HCT116 (cell line): ENCODE measurements around the gene ST7.

ENCODE experiments used
- ELF1 ChIP-seq: IDR thresholded peaks from 2 replicates; pipeline ENCODE4 v1.6.1; 2012; ENCODE audit warnings: low read depth, borderline replicate concordance
- EZH2 ChIP-seq: fragments of 200-600 bp; sonication (generic); IDR thresholded peaks from 2 replicates; pipeline ENCODE4 v1.6.1; 2017; ENCODE audit warnings: antibody characterized with exemption, mixed run types
- EZH2phosphoT487 ChIP-seq: fragments of 200-600 bp; IDR thresholded peaks from 2 replicates; pipeline ENCODE4 v1.6.1; 2018; ENCODE audit warnings: antibody characterized with exemption, borderline replicate concordance
- POLR2A ChIP-seq: IDR thresholded peaks from 2 replicates; pipeline ENCODE4 v1.7.0; 2011; ENCODE audit warnings: borderline replicate concordance; ENCODE audit not compliant: insufficient read depth, insufficient read length; ENCODE audit errors: extremely low read depth
- POLR2AphosphoS5 ChIP-seq: IDR thresholded peaks from 2 replicates; pipeline ENCODE4 v1.6.1; 2011; ENCODE audit warnings: mild to moderate bottlenecking, low read depth, low read length, moderate library complexity
- RAD21 ChIP-seq: IDR thresholded peaks from 2 replicates; pipeline ENCODE4 v1.6.1; 2012; ENCODE audit warnings: low read depth, mild to moderate bottlenecking
- TF ChIP-seq, protein P1 (sequence below): IDR thresholded peaks from 2 replicates; pipeline ENCODE4 v1.6.1; 2012; ENCODE audit warnings: low read depth
- TF ChIP-seq, protein P2 (sequence below), 3 experiments: fragments of 200-600 bp in 1 of 3; sonication (generic) in 1 of 3; IDR thresholded peaks in 2 of 3; conservative IDR thresholded peaks in 1 of 3; 2 replicates each; pipeline ENCODE4 v1.5.1; 2012 to 2017; ENCODE audit warnings: low read depth in 2 of 3, low read length in 2 of 3, antibody characterized with exemption in 1 of 3, borderline replicate concordance in 1 of 3, control low read depth in 1 of 3, mild to moderate bottlenecking in 1 of 3, mixed read lengths in 1 of 3, mixed run types in 1 of 3, moderate library complexity in 1 of 3; ENCODE audit not compliant: insufficient read depth in 1 of 3
- TF ChIP-seq, protein P3 (sequence below): IDR thresholded peaks from 2 replicates; pipeline ENCODE4 v1.6.1; 2012

DNA sequence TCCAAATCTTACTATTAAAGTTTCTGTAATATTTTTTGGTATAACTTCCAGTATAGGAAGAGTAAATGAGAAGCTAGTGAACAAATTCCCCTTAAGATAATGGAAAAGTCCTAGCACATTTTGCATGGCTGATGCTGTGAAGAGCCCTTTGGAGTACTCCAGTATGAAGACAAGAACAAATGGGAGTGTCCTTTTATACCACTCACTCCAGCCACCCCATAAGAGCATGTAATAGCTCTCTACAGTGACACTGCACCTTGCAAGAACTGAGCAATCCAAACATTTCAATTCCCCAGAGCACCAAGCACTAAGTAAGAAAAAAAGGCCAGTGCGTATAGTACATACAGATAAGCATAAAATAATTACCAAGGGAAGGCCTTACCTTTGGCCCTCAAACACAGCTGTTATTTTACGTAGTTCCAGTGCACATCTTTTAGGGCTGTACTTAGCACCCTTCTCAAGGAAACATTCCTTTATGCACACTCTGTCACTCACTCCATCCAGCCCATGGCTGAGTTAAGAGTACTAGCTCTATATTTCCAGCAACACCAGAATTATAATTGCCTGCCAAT lies 135.4 kb downstream of the ST7 start:
- TF ChIP-seq POLR2AphosphoS5 (no peak), EZH2phosphoT487 (no peak), ELF1 (no peak), EZH2 (no peak), POLR2A (no peak), RAD21 (no peak)
- TF ChIP-seq, protein P1, sequence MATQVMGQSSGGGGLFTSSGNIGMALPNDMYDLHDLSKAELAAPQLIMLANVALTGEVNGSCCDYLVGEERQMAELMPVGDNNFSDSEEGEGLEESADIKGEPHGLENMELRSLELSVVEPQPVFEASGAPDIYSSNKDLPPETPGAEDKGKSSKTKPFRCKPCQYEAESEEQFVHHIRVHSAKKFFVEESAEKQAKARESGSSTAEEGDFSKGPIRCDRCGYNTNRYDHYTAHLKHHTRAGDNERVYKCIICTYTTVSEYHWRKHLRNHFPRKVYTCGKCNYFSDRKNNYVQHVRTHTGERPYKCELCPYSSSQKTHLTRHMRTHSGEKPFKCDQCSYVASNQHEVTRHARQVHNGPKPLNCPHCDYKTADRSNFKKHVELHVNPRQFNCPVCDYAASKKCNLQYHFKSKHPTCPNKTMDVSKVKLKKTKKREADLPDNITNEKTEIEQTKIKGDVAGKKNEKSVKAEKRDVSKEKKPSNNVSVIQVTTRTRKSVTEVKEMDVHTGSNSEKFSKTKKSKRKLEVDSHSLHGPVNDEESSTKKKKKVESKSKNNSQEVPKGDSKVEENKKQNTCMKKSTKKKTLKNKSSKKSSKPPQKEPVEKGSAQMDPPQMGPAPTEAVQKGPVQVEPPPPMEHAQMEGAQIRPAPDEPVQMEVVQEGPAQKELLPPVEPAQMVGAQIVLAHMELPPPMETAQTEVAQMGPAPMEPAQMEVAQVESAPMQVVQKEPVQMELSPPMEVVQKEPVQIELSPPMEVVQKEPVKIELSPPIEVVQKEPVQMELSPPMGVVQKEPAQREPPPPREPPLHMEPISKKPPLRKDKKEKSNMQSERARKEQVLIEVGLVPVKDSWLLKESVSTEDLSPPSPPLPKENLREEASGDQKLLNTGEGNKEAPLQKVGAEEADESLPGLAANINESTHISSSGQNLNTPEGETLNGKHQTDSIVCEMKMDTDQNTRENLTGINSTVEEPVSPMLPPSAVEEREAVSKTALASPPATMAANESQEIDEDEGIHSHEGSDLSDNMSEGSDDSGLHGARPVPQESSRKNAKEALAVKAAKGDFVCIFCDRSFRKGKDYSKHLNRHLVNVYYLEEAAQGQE = no peak
- TF ChIP-seq, protein P2, sequence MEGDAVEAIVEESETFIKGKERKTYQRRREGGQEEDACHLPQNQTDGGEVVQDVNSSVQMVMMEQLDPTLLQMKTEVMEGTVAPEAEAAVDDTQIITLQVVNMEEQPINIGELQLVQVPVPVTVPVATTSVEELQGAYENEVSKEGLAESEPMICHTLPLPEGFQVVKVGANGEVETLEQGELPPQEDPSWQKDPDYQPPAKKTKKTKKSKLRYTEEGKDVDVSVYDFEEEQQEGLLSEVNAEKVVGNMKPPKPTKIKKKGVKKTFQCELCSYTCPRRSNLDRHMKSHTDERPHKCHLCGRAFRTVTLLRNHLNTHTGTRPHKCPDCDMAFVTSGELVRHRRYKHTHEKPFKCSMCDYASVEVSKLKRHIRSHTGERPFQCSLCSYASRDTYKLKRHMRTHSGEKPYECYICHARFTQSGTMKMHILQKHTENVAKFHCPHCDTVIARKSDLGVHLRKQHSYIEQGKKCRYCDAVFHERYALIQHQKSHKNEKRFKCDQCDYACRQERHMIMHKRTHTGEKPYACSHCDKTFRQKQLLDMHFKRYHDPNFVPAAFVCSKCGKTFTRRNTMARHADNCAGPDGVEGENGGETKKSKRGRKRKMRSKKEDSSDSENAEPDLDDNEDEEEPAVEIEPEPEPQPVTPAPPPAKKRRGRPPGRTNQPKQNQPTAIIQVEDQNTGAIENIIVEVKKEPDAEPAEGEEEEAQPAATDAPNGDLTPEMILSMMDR (IDR thresholded peaks at IDR 0.05 in 2 of 3, conservative IDR thresholded peaks at IDR 0.05 in 1 of 3; ENCODE audit: borderline replicate concordance in 1 of 3, insufficient read depth in 1 of 3, low read depth in 2 of 3, low read length in 2 of 3) = no peak
- TF ChIP-seq, protein P3, sequence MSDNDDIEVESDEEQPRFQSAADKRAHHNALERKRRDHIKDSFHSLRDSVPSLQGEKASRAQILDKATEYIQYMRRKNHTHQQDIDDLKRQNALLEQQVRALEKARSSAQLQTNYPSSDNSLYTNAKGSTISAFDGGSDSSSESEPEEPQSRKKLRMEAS = no peak
